Measurements from ENCODE around the gene RHBDF1.

DNA sequence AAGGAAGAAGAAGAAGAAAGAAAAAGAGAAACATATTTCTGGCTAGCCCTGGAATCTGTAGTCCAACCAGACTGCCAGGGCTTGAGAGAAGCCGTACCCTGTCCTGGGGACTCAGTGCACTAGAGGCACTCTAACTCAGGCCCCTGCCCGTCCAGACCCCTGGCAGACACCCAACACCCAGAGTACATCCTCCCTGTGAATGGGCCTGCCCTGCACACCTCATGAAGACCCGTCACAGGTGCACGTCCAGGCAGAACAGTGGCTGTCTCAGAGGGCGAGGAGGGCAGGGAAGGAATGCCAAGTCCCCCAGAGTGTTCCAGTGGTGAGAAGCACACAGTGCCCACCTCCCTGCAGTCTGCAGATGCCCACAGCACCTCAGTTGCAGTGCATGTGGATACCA, 28.6 kb upstream of the RHBDF1 start:
- TF ChIP-seq TCF4 (CRISPR knock-in tag; IDR thresholded peaks at IDR 0.05; ENCODE audit: borderline replicate concordance) (no peak), ZFP30 (CRISPR knock-in tag; IDR thresholded peaks at IDR 0.05) (no peak), ESRRG (CRISPR knock-in tag; IDR thresholded peaks at IDR 0.05) (no peak), ARNTL (CRISPR knock-in tag; IDR thresholded peaks at IDR 0.05; ENCODE audit: borderline replicate concordance, low read depth) (no peak), ISL1 (CRISPR knock-in tag; IDR thresholded peaks at IDR 0.05) (no peak), GLIS3 (CRISPR knock-in tag; IDR thresholded peaks at IDR 0.05) (no peak), TOX (CRISPR knock-in tag; IDR thresholded peaks at IDR 0.05; ENCODE audit: borderline replicate concordance) (no peak)
- TF ChIP-seq, protein P1, sequence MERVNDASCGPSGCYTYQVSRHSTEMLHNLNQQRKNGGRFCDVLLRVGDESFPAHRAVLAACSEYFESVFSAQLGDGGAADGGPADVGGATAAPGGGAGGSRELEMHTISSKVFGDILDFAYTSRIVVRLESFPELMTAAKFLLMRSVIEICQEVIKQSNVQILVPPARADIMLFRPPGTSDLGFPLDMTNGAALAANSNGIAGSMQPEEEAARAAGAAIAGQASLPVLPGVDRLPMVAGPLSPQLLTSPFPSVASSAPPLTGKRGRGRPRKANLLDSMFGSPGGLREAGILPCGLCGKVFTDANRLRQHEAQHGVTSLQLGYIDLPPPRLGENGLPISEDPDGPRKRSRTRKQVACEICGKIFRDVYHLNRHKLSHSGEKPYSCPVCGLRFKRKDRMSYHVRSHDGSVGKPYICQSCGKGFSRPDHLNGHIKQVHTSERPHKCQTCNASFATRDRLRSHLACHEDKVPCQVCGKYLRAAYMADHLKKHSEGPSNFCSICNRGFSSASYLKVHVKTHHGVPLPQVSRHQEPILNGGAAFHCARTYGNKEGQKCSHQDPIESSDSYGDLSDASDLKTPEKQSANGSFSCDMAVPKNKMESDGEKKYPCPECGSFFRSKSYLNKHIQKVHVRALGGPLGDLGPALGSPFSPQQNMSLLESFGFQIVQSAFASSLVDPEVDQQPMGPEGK (CRISPR knock-in tag; IDR thresholded peaks at IDR 0.05; ENCODE audit: borderline replicate concordance): no peak
